ENCODE measurements around the gene TNRC18.
A peak's percentile ranks its signal among the peaks of the same experiment; 100 is the strongest.
"Not testable (repeated sequence)": the region's sequence is repeated elsewhere in the genome, so short reads cannot be mapped to it uniquely, and the experiment has no call there.

Gene TNRC18

DNA sequence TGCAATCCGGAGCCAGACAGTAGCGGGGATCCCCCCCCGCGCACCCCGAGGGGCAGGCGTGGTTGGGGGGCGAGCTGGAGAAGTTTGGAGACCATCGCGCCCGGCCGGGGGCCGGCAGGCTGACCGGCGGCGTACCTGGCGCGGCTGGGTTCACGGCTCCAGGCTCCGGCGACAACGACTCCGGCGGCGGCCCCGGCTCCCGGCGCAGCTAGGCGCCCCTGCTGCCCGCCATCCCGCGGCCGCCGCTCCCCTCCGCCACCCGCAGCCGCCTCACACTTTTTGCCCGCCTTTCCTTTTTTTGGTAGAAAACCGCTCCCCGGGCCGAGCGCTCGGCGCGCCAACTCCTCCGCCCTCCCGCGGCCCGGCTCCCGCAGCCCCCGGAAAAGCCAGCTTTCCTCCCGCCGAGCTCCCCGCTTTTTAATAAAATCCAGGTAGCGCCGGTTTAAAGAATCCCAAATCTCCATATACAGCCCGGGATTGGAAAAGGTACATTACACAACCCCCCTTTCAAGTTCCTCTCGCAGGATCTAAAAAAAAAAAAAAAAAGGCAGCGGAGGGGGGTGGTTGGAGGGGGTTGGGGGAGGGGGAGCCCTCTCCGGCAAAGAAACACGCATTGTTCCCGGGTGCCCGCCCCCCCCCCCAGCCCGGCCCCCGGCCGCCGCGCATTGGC lies at the start of gene TNRC18:
TSS of gene TNRC18 (minus strand) at position 529 of the 670 bp plus-strand sequence. CDS start 2,588 bp downstream, outside the sequence.
- peak within 1 kb of the TSS; percentile 96 for H3K4me3 ChIP-seq (ENCODE audit: low read depth, low read length)
- DNase-seq (ENCODE audit: low read depth), result no peak

GRCh38 chr7:5472432-5473315 lies 49.0 kb upstream of the TNRC18 start:
- no peak for DNase-seq (ENCODE audit: low read depth)
- H3K4me3 ChIP-seq (ENCODE audit: low read depth, low read length), result no peak overlapping the region

DNA sequence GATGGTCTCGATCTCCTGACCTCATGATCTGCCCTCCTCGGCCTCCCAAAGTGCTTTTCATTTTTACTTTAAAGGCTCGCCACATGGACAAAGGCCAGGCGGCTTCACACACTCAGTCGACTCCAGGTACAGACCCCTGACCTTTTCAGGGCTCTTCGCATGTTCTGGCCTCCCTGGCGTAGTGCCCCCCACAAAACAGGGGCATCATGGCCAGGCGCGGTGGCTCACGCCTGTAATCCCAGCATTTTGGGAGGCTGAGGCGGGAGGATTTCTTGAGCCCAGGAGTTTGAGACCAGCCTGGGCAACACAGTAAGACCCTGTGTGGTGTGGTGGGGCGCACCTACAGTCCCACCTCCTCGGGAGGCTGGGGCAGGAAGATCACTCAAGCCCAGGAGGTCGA lies 48.0 kb upstream of the TNRC18 start:
- not testable (repeated sequence) for DNase-seq (ENCODE audit: low read depth)

DNA sequence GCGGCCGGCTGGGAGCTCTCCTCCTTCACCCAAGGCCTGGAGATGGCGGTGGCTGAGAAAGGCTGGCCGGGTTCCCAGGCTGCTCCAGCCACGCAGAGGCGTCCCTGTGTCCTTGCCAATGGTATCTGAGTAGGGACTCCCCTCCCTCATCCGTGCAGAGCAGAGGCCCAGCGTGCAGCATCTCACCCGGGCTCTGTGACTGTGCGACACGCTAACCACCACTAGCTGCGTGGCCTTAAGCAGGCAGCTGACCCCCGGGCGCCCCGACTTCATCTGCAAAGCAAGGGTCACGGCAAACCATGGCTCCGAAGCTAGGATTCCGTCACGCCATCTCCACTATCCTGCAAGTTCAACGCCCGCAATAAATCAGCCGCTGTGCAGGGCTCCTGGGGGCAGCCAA lies 47.2 kb upstream of the TNRC18 start:
- DNase-seq (ENCODE audit: low read depth), result no peak

More for the DNA sequence above, 48.0 kb upstream of the TNRC18 start:
- not testable (repeated sequence) for H3K4me3 ChIP-seq (ENCODE audit: low read depth, low read length)

GRCh38 chr7:5470167-5470532 lies 46.5 kb upstream of the TNRC18 start:
- DNase-seq (ENCODE audit: low read depth), result no peak
- no peak overlapping the region for H3K4me3 ChIP-seq (ENCODE audit: low read depth, low read length)

More for the DNA sequence above, 47.2 kb upstream of the TNRC18 start:
- no peak overlapping the region for H3K4me3 ChIP-seq (ENCODE audit: low read depth, low read length)

GRCh38 chr7:5469375-5470166 lies 45.9 kb upstream of the TNRC18 start:
- H3K4me3 ChIP-seq (ENCODE audit: low read depth, low read length), result no peak overlapping the region
- DNase-seq (ENCODE audit: low read depth), result no peak

DNA sequence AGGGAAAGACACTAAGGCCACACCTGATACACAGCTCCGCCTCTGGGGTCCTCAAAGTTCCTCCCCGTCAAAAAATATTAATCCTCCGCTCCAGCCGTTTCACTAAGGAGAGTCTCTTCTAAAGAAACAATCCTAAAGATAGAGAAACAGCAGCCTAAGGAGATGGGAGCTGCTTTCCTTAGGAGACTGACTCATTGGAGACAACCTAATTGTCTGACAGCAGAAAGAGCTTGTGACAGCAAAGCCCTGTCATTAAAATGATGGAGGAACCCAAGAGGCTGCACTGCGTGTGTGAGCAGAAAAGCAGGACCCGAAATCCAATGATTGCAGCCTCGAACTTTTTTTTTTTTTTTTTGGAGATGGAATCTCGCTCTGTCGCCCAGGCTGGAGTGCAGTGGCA lies 44.0 kb upstream of the TNRC18 start:
- no peak for DNase-seq (ENCODE audit: low read depth)
- no peak overlapping the region for H3K4me3 ChIP-seq (ENCODE audit: low read depth, low read length)

DNA sequence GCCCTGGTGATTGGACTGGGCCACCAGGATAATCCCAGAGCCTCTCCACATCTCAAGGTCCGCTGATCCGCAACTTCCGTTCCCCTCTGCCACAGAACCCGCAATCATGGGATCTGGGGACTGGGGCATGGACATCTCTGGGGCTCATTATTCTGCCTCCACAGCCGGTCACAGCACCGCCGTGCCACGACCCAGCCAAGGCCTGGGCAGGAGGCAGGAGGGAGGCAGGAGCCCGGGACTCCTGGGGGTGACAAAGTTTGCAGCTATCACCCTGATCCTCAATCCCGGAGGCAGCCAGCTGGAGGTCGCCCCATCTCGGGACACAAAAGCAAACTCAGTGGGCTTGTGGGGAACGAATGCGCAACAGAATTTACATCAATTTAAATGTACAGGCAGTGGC lies 42.9 kb upstream of the TNRC18 start:
- no peak overlapping the region for H3K4me3 ChIP-seq (ENCODE audit: low read depth, low read length)
- DNase-seq (ENCODE audit: low read depth), result no peak

DNA sequence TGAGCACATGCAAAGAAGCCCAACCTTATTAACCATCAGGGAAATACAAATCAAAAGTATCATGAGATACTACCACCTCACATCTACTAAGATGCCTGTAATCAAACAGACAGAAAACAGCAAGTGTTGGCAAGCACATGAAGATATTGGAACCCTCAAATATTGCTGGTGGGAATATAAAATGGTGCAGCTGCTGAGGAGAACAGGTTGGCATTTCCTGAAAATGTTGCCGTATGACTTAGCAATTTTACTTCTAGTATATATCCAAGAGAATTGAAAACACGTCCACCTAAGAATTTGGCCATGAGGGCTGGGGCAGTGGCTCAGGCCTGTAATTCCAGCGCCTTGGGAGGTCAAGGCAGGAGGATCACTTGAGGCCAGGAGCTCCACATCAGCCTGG lies 39.4 kb upstream of the TNRC18 start:
- no peak for DNase-seq (ENCODE audit: low read depth)
- no peak overlapping the region for H3K4me3 ChIP-seq (ENCODE audit: low read depth, low read length)

- DNase-seq (ENCODE audit: low read depth), result no peak
These were observed 38.6 kb upstream of the TNRC18 start for GRCh38 chr7:5462216-5462615.

DNA sequence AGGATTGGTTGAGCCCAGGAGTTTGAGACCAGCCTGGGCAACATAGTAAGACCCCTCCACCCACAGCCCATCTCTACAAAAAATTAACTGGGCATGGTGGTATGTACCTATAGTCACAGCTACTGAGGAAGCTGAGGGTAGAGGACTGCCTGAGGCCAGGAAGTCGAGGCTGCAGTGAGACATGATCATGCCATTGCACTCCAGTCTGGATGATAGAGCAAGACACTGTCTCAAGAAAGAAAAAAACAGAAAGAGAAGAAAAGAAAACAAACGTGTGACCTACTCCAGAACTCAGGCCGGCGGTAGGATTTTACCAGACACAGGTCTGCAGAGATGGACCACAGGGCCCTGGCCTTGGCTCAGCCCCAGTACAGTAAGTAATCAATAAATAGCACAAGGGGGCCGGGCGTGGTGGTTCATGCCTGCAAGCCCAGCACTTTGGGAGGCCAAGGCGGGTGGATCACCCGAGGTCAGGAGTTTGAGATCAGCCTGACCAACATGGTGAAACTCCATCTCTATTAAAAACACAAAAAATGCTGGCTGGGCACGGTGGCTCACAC lies 35.4 kb upstream of the TNRC18 start:
- H3K4me3 ChIP-seq (ENCODE audit: low read depth, low read length), result no peak overlapping the region
- no peak for DNase-seq (ENCODE audit: low read depth)

More at GRCh38 chr7:5462216-5462615, 38.6 kb upstream of the TNRC18 start:
- H3K4me3 ChIP-seq (ENCODE audit: low read depth, low read length), result no peak overlapping the region

DNA sequence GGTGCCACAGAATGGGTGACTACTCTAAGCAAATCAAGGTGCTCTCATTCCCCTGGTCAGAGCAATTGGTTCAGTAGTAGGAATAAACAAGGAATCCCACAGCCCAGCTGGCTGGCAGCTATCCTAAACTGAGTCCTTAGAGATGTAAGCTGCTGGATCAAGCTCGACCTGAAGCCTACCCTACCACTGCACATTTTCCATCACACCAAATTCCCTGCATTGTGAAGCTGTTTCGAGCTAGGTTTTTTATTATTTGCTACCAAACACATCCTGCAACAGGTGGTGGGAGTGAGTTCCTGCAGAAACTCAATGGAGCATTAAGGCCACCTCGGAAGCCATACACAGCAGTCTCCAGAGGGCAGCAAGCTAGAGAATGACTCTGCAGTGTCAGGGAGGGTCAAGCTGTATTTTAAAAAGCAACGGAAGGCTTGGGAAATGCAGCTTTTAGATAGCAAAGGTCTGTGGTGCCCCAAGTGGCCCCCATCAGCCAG lies 33.7 kb upstream of the TNRC18 start:
- no peak overlapping the region for H3K4me3 ChIP-seq (ENCODE audit: low read depth, low read length)
- no peak for DNase-seq (ENCODE audit: low read depth)

- no peak for DNase-seq (ENCODE audit: low read depth)
- no peak overlapping the region for H3K4me3 ChIP-seq (ENCODE audit: low read depth, low read length)
These were observed 32.8 kb upstream of the TNRC18 start for GRCh38 chr7:5456409-5456808.

- no peak overlapping the region for H3K4me3 ChIP-seq (ENCODE audit: low read depth, low read length)
- DNase-seq (ENCODE audit: low read depth), result no peak
These were observed 32.1 kb upstream of the TNRC18 start for GRCh38 chr7:5455581-5456219.

DNA sequence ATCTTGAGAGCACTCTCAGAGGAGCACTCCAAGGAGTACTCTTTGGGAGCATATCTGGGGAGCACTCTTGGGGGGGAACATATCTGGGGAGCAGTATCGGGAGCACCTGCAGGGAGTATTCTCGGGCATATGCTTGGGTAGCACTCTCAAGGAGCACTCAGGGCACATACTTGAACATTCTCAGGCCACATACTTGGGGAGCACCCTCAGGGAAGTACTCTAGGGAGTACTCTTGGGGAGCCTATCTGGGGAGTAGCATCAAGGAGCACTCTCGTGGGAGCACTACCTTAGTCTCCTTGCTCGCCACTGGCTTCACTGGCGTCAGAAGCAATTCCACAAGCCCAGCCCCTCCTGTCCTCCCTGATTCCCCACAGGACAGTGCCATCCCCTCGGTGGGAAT lies 31.5 kb upstream of the TNRC18 start:
- H3K4me3 ChIP-seq (ENCODE audit: low read depth, low read length), result no peak overlapping the region
- no peak for DNase-seq (ENCODE audit: low read depth)

- DNase-seq (ENCODE audit: low read depth), result no peak
- no peak overlapping the region for H3K4me3 ChIP-seq (ENCODE audit: low read depth, low read length)
These were observed 30.9 kb upstream of the TNRC18 start for GRCh38 chr7:5454485-5454884.

- H3K4me3 ChIP-seq (ENCODE audit: low read depth, low read length), result no peak overlapping the region
- no peak for DNase-seq (ENCODE audit: low read depth)
These were observed 30.0 kb upstream of the TNRC18 start for GRCh38 chr7:5453566-5454075.

DNA sequence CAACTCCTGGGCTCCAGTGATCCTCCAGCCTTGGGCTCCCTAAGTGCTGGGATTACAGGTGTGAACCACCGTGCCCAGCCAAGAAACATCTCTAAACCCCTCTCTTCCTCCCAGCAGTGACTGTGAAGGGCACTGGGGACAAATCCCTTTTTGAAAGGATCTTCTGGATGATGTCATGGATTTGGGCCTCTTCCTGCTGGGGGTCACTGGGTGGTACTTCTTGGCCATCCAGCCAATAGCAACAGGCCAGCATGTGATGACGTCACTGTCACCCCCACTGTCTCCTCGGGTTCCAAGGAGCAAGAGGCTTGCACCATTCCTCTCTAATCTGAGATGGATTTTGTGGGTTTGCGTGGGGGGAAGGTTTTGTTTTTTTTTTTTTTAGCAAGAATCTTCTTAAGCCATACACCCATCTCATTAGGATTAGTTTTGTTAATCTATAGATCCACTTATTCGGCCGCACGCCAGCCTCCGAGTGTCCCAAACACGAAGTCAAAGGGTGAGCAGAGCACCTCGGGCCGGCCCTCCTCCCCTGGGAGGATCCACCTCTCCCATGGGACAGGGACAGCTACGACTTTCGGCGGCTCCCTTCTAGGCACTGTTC lies 29.4 kb upstream of the TNRC18 start:
- H3K4me3 ChIP-seq (ENCODE audit: low read depth, low read length), result no peak overlapping the region
- peak; percentile 59 for DNase-seq (ENCODE audit: low read depth)

Data from skeletal muscle cell (primary cell).